Stimulated activated CD8-positive, alpha-beta memory T cell treated with anti-CD3 and anti-CD28 coated beads, Interleukin-4, amount 100 ng/mL, for 48 hours (primary cell): ENCODE data around the gene PANK2.
"Not testable (repeated sequence)": the region's sequence is repeated elsewhere in the genome, so short reads cannot be mapped to it uniquely, and the experiment has no call there.

Experiments
- DNase-seq: peaks from one replicate; pipeline ENCODE4 v3.0.0-alpha.2; 2020

Gene PANK2

GRCh38 chr20:3930265-3931206, 41.3 kb downstream of the PANK2 start:
- DNase-seq, result no peak

GRCh38 chr20:3931664-3932063, 42.5 kb downstream of the PANK2 start:
- no peak for DNase-seq

GRCh38 chr20:3932277-3932676, 43.1 kb downstream of the PANK2 start:
- DNase-seq, result no peak

- no peak for DNase-seq
These were observed 43.5 kb downstream of the PANK2 start for GRCh38 chr20:3932681-3933080.

- DNase-seq, result no peak
These were observed 44.0 kb downstream of the PANK2 start for GRCh38 chr20:3933218-3933617.

- DNase-seq, result no peak
These were observed 45.4 kb downstream of the PANK2 start for GRCh38 chr20:3934624-3935023.

GRCh38 chr20:3935295-3935955, 46.2 kb downstream of the PANK2 start:
- DNase-seq, result no peak

- DNase-seq, result no peak
These were observed 46.8 kb downstream of the PANK2 start for GRCh38 chr20:3935956-3936340.

- no peak for DNase-seq
These were observed 48.4 kb downstream of the PANK2 start for GRCh38 chr20:3937618-3938017.

- DNase-seq, result no peak
These were observed 51.7 kb downstream of the PANK2 start for GRCh38 chr20:3940905-3941304.

- DNase-seq, result not testable (repeated sequence)
These were observed 57.5 kb downstream of the PANK2 start for GRCh38 chr20:3946666-3947065.

GRCh38 chr20:3964719-3965118, 75.5 kb downstream of the PANK2 start:
- no peak for DNase-seq

GRCh38 chr20:3966571-3966970, 77.4 kb downstream of the PANK2 start:
- no peak for DNase-seq

- DNase-seq, result no peak
These were observed 80.8 kb downstream of the PANK2 start for GRCh38 chr20:3970016-3970415.

- no peak for DNase-seq
These were observed 82.0 kb downstream of the PANK2 start for GRCh38 chr20:3971145-3971544.

- no peak for DNase-seq
These were observed 83.0 kb downstream of the PANK2 start for GRCh38 chr20:3972161-3972560.

- DNase-seq, result not testable (repeated sequence)
These were observed 83.4 kb downstream of the PANK2 start for GRCh38 chr20:3972631-3973030.

GRCh38 chr20:3973705-3974104, 84.5 kb downstream of the PANK2 start:
- DNase-seq, result no peak

- DNase-seq, result no peak
These were observed 87.3 kb downstream of the PANK2 start for GRCh38 chr20:3976511-3976910.
